Nephron (organoid): ENCODE measurements around the gene ANKRD55.

Source experiments
- H3K27ac Mint-ChIP-seq, 3 experiments: 2 replicates each; pipeline ENCODE4 v1.8.0; 2020; ENCODE audit warnings: mixed read lengths in 3 of 3, mild to moderate bottlenecking in 2 of 3, moderate library complexity in 1 of 3
- H3K27me3 Mint-ChIP-seq: 2 replicates; pipeline ENCODE4 v1.8.0; 2021; ENCODE audit warnings: low read depth, mild to moderate bottlenecking, moderate library complexity, mixed read lengths
- H3K36me3 Mint-ChIP-seq: 2 replicates; pipeline ENCODE4 v1.8.0; 2020; ENCODE audit warnings: low read depth, mixed read lengths
- H3K4me1 Mint-ChIP-seq: 2 replicates; pipeline ENCODE4 v1.8.0; 2020; ENCODE audit warnings: mixed read lengths
- H3K4me3 Mint-ChIP-seq, 3 experiments: 2 replicates each; pipeline ENCODE4 v1.8.0; 2020; ENCODE audit warnings: mild to moderate bottlenecking in 3 of 3, mixed read lengths in 3 of 3, moderate library complexity in 2 of 3
- H3K9me3 Mint-ChIP-seq: 2 replicates; pipeline ENCODE4 v1.8.0; 2020; ENCODE audit warnings: mixed read lengths
- CTCF ChIP-seq, 3 experiments: fragments of 200-600 bp; sonication (generic); IDR thresholded peaks; one replicate each; pipeline ENCODE4 v1.5.0; 2021; ENCODE audit warnings: antibody characterized with exemption in 3 of 3; ENCODE audit not compliant: unreplicated experiment in 3 of 3

ANKRD55 gene

GRCh38 chr5:56142614-56143372, 90.3 kb downstream of the ANKRD55 start:
- Mint-ChIP-seq H3K4me1 (peaks cover 9% of the 10 kb centered on the region), H3K9me3 (no peaks in the 10 kb centered on the region), H3K36me3 (no peaks in the 10 kb centered on the region), H3K27ac (peak overlapping the region; percentile 84 to 94 (median 92)), H3K27me3 (no peaks in the 10 kb centered on the region), H3K4me3 (no peak overlapping the region)
- no peak for TF ChIP-seq CTCF (IDR thresholded peaks at IDR 0.05; ENCODE audit: unreplicated experiment in 3 of 3)

GRCh38 chr5:56142233-56142613, 90.9 kb downstream of the ANKRD55 start:
- Mint-ChIP-seq H3K27me3 (no peaks in the 10 kb centered on the region), H3K27ac (peak overlapping the region; percentile 84 to 94 (median 92)), H3K4me1 (peaks cover 6% of the 10 kb centered on the region), H3K4me3 (no peak overlapping the region), H3K9me3 (no peaks in the 10 kb centered on the region), H3K36me3 (no peaks in the 10 kb centered on the region)
- no peak for TF ChIP-seq CTCF (IDR thresholded peaks at IDR 0.05; ENCODE audit: unreplicated experiment in 3 of 3)

- Mint-ChIP-seq H3K27ac (no peak overlapping the region), H3K4me3 (no peak overlapping the region), H3K27me3 (no peaks in the 10 kb centered on the region), H3K4me1 (peaks cover 6% of the 10 kb centered on the region), H3K36me3 (no peaks in the 10 kb centered on the region), H3K9me3 (no peaks in the 10 kb centered on the region)
- no peak for TF ChIP-seq CTCF (IDR thresholded peaks at IDR 0.05; ENCODE audit: unreplicated experiment in 3 of 3)
Measured at GRCh38 chr5:56140073-56140472, 93.1 kb downstream of the ANKRD55 start.

- H3K36me3 Mint-ChIP-seq: no peaks in the 10 kb centered on the region
- TF ChIP-seq CTCF (IDR thresholded peaks at IDR 0.05; ENCODE audit: unreplicated experiment in 3 of 3): no peak
- peaks cover 10% of the 10 kb centered on the region for H3K9me3 Mint-ChIP-seq
- no peaks in the 10 kb centered on the region for H3K4me1 Mint-ChIP-seq
- no peak overlapping the region for H3K4me3 Mint-ChIP-seq
- no peaks in the 10 kb centered on the region for H3K27me3 Mint-ChIP-seq
- no peak overlapping the region for H3K27ac Mint-ChIP-seq
Measured at GRCh38 chr5:56130664-56131063, 102.5 kb downstream of the ANKRD55 start.

GRCh38 chr5:56129288-56129687, 103.8 kb downstream of the ANKRD55 start:
- peaks cover 10% of the 10 kb centered on the region for H3K9me3 Mint-ChIP-seq
- TF ChIP-seq CTCF (IDR thresholded peaks at IDR 0.05; ENCODE audit: unreplicated experiment in 3 of 3): no peak
- no peaks in the 10 kb centered on the region for H3K4me1 Mint-ChIP-seq
- no peak overlapping the region for H3K27ac Mint-ChIP-seq
- no peaks in the 10 kb centered on the region for H3K36me3 Mint-ChIP-seq
- no peak overlapping the region for H3K4me3 Mint-ChIP-seq
- H3K27me3 Mint-ChIP-seq: no peaks in the 10 kb centered on the region

GRCh38 chr5:56128113-56128512, 105.0 kb downstream of the ANKRD55 start:
- Mint-ChIP-seq H3K27me3 (no peaks in the 10 kb centered on the region), H3K9me3 (peaks cover 10% of the 10 kb centered on the region), H3K27ac (peak overlapping the region in 1 of 3 experiments; percentile 22), H3K4me1 (peaks cover 12% of the 10 kb centered on the region), H3K4me3 (no peak overlapping the region), H3K36me3 (no peaks in the 10 kb centered on the region)
- no peak for TF ChIP-seq CTCF (IDR thresholded peaks at IDR 0.05; ENCODE audit: unreplicated experiment in 3 of 3)
